Fibroblast of skin of back (primary cell): ENCODE measurements around the gene MYO1E. TPM values are rescaled to one million over a fixed set of nuclear protein-coding genes. Genes with fewer than 3 reads are reported as not detected.
A peak's percentile ranks its signal among the peaks of the same experiment; 100 is the strongest.
"Not testable (repeated sequence)": the region's sequence is repeated elsewhere in the genome, so short reads cannot be mapped to it uniquely, and the experiment has no call there.

Experiments
- DNase-seq: peaks from one replicate; pipeline ENCODE4 v3.0.0-alpha.2; 2013
- polyA plus RNA-seq, 2 experiments: library from polyadenylated mRNA; unstranded; fragments of 120-200 nt; gene quantifications; one replicate each; pipeline ENCODE4 v1.2.1, GENCODE V29; 2013; ENCODE audit not compliant: insufficient read length in 2 of 2

MYO1E gene
- 180 TPM for polyA plus RNA-seq (2013, experiment 1 of 2; ENCODE audit: insufficient read length)
- 293 TPM for polyA plus RNA-seq (2013, experiment 2 of 2; ENCODE audit: insufficient read length)

- peak; percentile 98 for DNase-seq
Measured at GRCh38 chr15:59372352-59373211, at the start of gene MYO1E. Gene MYO1E (minus strand): TSS chr15:59372871. CDS start chr15:59372500, 371 bp downstream.

GRCh38 chr15:59420986-59421618 lies 48.4 kb upstream of the MYO1E start:
- peak; percentile 40 for DNase-seq

- DNase-seq = no peak
Measured at GRCh38 chr15:59420108-59420507, 47.4 kb upstream of the MYO1E start.

GRCh38 chr15:59419170-59419569 lies 46.5 kb upstream of the MYO1E start:
- DNase-seq = no peak

GRCh38 chr15:59416816-59417215 lies 44.1 kb upstream of the MYO1E start:
- DNase-seq = no peak

- DNase-seq = no peak
Measured at GRCh38 chr15:59413577-59413976, 40.9 kb upstream of the MYO1E start.

GRCh38 chr15:59410391-59410896 lies 37.8 kb upstream of the MYO1E start:
- no peak for DNase-seq

GRCh38 chr15:59407946-59408345 lies 35.3 kb upstream of the MYO1E start:
- no peak for DNase-seq

GRCh38 chr15:59406446-59406845 lies 33.8 kb upstream of the MYO1E start:
- no peak for DNase-seq

- DNase-seq = no peak
Measured at GRCh38 chr15:59405079-59405478, 32.4 kb upstream of the MYO1E start.

GRCh38 chr15:59401824-59402569 lies 29.3 kb upstream of the MYO1E start:
- DNase-seq = no peak

- DNase-seq = not testable (repeated sequence)
Measured at GRCh38 chr15:59401051-59401823, 28.6 kb upstream of the MYO1E start.

GRCh38 chr15:59400103-59400813 lies 27.6 kb upstream of the MYO1E start:
- DNase-seq = no peak

GRCh38 chr15:59399465-59400102 lies 26.9 kb upstream of the MYO1E start:
- no peak for DNase-seq

- DNase-seq = no peak
Measured at GRCh38 chr15:59398220-59398619, 25.5 kb upstream of the MYO1E start.

GRCh38 chr15:59396679-59397078 lies 24.0 kb upstream of the MYO1E start:
- no peak for DNase-seq

- no peak for DNase-seq
Measured at GRCh38 chr15:59396211-59396610, 23.5 kb upstream of the MYO1E start.

GRCh38 chr15:59394166-59394661 lies 21.5 kb upstream of the MYO1E start:
- DNase-seq = no peak

- DNase-seq = no peak
Measured at GRCh38 chr15:59392299-59392698, 19.6 kb upstream of the MYO1E start.

- DNase-seq = peak; percentile 19
Measured at GRCh38 chr15:59388670-59389069, 16.0 kb upstream of the MYO1E start.
